AML-193 (cell line): Measurements from ENCODE around the gene ACSM6.
A peak's percentile ranks its signal among the peaks of the same experiment; 100 is the strongest.

Experiments used
- DNase-seq, 2 experiments: peaks; one replicate each; lab custom pipeline; 2025; lab: John Stamatoyannopoulos, UW

ACSM6 gene

DNA sequence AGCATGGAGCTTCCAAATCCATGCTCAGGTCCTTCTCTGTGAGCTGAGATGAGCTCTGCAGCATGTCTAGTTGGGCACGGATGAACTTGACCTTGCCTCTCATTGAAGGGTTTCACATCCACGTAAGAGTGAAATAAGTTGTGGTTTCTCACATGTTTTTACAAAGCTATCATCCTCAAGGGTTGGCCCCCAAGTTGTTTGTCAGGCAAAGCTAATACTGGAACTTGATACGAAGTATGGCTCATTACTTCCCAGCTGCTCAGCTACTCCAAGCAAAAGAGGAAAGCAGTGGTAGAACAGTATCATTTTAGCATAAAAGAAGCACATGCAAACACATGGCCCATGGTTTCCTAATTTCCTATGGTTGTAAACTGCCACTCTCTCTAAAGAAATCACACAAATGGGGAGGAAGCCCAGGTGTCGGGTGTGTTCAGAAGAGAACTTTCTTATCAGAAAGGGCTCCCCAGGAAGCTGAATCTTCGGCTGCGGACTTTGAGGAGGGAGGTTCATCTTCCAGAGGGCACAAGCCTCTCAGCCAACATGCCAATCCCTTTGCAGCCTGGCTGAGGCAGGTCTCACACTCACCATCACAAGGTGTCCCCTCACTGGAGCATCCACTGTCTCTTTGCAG is 51.5 kb downstream of the ACSM6 start:
- DNase-seq, result no peak

DNA sequence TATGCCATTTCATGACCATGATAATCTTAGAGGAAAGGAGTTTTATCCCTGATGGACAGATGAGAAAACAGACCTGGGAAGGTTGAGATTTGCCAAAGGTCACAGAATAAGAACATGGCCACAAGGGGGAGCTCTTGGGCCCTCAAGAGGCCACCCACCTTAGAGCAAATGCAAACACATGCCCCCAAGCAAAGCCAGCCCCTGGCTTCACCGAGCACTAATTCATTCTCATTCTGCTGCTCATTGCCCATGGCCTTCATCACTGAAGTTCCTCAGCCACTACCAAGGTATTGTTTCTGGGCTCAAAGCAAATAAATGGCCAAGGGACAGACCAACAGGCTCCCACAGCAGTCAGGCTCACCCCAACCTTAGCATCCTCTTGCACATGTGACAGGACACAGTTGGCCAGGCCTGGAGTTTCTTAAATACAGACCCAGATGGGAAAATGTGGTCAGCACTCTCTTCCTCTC is 52.6 kb downstream of the ACSM6 start:
- peak; percentile 27 to 28 for DNase-seq

DNA sequence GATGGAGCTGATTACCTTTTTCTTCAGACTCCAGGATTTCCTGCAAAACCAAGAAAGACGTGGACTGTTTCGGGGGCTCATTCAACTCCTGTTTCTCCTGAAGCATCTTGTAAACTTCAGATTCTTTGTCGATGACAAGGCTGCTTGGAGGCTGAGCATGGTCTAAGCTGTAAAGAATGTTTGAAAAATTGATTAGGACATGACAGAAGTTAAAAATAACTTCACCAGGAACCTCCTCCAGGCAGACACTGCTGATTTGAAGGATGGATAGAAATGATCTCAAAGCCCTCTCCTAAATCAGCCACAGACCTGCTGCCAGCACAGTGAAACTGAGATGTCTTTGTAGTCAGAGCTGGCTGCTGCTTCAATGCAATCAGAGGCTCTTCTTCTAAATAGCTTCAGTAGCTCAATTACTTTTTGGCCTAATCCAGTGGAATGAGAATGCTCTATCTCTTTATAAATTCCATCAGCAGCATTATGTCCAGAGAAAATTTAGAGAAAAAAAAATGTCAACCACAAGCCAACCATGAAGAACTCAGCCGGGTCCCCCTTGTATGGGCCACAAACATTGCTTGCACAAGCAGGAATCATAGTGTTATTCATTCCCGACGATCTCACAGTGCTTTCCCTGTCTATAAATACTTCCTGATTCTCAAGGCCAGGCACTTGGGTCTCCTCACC is 53.3 kb downstream of the ACSM6 start:
- no peak for DNase-seq

DNA sequence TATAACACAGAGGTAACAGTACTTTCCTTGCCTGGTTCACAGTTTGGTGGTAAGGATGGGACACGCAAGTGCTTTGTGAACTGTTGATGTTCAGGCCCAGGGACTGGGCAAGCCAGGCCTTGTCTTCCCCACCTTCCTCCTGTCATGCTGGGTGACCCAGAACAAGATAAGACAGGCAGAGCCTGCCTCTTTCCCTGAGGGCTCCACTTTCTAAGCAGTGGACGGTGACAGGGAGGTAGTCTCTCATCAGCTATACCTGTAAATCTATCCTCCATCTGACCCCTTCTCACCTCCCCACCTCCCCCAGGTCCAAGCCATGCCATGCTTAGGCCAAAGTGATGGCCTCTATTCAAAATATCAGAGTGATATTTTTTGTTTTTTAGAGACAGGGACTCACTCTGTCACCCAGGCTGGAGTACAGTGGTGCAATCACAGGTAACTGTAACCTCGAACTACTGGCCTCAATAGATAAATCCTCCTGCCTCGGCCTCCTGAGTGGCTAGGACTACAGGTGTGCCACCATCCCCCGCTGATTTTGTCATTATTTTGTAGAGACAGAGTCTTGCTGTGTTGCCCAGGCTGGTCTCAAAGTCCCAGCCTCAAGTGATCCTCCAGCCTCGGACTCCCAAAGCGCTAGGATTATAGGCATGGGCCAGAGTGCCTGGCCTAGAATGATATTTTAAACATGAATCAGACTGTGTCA is 54.0 kb downstream of the ACSM6 start:
- DNase-seq, result no peak

DNA sequence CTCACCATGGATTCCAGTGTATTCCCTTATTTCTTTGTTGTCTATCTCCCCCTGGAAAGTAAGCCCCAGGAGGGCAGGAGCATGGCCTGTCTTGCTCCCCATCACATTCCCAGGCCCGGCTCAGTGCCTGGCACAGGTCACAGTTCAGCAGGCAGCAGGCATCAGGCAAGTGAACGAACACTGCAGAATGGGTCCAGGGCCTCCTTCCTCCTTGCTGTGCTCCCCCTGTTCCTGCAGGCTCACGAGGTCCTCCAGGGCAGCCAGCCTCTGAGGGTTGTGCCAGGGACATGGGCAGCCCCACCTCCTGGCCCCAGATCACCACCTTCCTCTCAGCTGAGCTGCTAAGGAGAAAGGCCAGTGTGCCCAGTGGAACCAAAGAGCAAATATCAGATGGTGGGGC is 55.0 kb downstream of the ACSM6 start:
- DNase-seq, result no peak

DNA sequence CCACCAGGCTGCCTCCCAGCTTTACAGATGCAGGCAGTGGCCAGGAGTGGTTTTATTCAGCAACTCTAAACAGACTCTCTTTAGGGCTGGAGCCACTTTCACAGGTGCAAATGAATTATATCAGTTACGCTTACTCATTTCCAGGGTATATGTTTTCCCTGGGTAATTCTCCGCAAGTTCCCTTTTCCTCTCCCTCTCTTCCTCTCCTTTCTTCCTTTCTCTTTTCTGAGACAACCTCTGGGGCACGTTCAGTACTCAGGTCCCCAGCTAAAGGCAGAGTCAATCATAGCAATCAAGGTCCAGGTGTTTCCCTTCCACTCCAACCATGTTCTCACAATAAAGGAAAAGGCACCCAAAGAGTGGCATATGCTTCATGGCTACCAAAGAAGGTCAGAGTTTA is 55.4 kb downstream of the ACSM6 start:
- no peak for DNase-seq

DNA sequence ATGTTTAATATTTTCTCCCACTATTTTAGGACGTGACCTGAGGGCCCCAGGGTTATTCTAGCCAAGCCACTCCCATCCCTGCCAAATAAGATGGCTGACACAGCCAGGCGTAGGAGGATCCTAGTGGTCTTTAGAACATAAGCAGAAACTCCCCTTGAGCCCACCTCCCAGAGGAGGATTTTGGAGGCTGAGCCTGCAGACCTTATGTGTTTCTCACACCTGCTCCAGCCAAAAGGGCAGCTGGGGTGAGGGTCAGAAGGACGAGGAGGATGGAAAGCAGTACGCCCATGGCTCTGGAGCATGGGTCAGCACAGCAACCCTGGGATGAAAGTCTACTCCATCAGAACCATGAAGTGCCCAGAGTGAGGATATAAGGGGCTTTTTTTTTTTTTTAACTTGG is 56.8 kb downstream of the ACSM6 start:
- no peak for DNase-seq

DNA sequence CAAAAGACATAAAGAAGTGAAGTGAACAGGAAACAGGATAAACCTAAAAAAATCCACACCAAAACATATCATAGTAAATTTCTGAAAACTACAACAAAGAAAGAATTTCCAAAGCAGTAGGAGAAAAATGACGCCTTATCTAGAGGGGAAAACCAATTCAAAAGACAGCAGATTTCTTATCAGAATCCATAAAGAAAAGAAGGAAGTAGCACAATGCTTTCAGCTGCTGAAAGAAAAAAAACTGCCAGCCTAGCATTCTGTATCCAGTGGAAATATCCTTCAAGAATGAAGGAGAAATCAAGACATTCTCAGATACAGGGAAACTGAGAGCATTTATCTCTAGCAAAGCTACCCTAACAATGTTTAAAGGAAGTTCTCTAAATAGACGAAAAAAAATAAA is 59.0 kb downstream of the ACSM6 start:
- DNase-seq, result no peak

DNA sequence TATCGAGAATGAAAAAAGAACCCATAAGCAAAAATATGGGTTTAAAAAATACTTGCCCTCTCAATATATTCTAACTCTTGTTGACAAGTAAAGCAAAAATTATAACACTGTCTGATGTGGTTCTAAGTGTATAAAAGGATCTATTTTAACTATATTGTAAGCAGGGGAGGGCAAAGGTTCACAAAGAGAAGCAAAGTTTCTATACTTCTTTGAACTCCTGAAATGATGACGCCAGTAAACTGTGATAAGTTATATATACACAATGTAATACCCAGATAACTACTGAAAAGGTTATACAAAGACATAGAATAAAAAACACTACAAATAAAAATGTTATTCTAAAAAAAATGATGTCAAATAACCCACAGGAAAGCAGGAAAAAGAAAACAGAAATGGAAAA is 59.6 kb downstream of the ACSM6 start:
- no peak for DNase-seq

DNA sequence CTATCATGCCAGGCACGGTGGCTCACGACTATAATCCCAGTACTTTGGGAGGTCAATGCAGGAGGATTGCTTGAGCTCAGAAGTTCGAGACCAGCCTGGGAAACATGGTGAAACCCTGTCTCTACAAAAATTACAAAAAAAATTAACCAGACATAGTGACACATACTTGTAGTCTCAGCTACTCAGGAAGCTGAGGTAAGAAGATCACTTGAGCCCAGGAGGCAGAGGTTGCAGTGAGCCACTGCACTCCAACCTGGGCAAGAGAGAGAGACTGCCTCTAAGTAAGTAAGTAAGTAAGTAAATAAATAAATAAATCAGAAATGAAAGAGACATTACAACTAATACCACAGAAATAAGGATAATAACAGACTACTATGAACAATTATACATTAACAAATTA is 60.6 kb downstream of the ACSM6 start:
- DNase-seq, result no peak

DNA sequence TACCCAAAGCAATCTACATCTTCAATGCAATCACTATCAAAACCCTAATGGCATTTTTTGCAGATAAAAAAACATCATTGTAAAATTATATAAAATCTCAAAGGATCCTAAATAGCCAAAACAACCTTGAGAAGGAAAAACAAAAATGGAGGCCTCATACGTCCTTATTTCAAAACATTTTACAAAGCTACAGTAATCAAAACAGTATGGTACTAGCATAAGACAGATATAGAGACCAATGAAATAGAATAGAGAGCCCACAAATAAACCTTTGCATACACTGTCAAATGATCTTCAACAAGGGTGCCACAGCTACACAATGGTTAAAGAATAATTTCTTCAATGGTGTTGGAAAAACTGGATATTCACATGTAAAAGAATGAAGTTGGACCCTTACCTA is 62.2 kb downstream of the ACSM6 start:
- no peak for DNase-seq

DNA sequence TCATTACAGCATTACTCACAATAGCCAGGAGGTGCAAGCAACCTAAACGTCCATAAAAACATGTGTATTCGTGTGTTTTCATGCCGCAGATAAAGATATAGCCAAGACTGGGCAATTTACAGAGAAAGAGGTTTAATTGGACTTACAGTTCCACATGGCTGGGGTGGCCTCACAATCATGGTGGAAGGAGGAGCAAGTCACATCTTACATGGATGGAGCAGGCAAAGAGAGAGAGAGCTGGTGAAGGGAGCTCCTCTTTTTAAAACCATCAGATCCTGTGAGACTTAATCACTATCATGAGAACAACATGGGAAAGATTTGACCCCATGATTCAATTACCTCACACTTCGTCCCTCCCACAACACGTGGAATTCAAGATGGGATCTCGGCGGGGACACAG is 63.8 kb downstream of the ACSM6 start:
- no peak for DNase-seq

DNA sequence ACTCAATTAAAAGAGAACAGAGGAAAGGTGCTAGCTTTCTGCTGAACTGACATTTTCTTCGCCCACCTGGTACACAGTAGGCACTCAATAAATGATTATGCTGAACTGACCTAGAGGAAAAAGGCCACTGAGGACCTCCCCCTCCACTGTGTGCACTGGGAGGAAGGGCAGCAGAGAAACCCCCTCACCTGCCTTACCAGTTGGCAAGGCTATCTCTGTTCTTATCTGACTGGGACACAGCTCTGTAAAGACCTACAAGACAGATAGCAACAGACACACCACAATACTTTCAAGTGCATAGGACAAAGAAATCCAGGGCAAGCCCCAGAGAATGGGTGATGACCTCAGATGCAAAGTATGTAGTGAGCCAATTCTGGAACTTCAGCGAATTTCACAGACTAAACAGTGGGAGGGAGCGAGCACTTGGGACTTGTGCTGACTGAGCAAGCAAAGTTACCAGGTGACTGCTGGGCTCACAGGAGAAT is 66.4 kb downstream of the ACSM6 start:
- no peak for DNase-seq

DNA sequence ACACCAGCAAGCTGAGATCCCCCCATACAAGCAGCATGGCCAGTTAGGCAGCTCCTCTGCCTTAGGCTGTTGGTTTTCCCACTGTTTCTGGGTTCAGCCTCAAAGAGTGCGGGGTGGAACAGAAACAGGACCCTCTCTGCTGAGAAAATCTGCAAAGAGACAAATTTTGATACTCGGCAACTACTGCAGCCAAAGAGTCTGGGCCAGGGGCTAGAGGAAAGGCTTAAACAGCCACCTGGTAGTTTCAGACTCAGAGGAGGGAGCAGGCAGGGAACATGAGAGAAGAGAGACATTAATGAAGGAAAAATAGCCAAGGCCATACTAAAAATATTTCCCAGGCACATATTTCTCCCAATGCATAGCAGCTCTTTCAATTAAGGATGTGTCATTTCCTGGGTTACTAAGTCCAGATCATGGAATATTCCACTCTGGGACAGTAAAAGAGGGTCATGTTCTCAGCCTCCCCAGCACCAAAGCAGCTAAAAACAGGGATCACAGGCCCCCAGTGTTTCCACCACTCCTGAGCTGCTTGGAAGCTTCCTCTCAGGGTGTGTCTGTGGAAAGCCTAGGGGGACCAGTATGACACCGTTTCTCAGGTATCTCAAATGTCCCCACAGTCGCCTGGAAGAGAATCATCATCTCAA is 67.0 kb downstream of the ACSM6 start:
- no peak for DNase-seq

DNA sequence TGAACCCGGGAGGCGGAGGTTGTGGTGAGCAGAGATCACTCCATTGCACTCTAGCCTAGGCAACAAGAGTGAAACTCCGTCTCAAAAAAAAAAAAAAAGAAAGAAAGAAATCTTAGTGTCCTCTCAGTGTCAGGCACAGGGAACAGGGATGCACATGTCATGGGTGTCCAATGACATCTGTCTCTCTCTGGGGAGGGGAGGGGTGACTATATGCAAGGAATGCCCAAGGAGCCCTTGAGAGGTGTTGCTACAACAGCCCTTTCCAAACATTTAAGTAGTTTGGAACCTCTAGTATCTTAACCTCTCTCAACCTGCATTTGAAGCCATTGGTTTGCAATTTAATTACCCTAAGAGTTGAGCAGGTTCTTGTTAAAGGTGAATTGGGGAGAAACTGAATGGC is 67.9 kb downstream of the ACSM6 start:
- DNase-seq, result no peak

DNA sequence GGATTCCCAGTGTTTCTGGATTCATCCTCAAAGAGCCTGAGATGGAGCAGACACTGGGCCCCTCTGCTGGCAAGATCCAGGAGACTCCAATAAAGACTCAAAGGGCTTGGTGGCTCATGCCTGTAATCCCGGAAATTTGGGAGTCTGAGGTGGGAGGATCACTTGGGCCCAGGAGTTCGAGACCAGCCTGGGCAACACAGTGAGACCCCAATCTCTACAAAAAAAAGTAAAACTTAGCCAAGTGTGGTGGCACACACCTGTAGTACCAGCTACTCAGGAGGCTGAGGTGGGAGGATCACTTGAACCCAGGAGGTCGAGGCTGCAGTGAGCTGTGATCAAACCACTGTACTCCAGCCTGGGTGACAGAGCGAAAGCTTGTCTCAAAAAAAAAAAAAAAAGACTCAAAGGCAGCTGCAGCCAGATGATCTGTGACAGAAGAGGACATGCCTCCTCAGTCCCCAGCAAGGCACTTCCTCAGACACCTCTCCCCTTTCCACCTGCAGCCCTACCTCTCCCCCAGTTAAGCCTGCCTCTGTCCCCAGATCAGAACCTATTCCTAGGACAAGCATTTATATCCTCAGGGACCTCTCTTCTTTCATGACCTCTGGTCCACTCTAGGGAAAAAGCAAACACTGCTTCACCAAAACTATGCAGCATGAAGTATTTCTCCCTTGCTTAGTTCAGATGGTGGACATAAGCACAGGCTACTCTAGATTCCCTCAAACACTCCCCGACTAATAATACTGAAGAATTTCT is 68.9 kb downstream of the ACSM6 start:
- no peak for DNase-seq

DNA sequence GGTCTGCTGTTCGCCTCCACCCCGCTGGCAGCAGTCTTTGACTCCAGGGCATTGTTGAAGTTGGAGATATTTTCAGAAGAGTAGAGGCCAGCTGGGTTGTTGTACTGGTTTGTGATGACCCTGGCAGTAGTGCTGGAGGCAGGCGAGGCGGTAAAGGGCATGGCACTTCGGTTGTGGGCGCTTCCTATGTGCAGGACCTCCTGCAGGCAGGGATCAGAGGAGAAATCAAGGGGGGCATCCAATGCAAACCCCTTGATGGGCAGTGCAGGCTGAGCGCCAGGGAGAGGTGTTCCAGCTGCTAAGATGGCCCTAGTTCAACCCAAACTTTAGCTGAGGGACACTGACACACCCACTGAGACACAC is 69.8 kb downstream of the ACSM6 start:
- DNase-seq, result no peak

DNA sequence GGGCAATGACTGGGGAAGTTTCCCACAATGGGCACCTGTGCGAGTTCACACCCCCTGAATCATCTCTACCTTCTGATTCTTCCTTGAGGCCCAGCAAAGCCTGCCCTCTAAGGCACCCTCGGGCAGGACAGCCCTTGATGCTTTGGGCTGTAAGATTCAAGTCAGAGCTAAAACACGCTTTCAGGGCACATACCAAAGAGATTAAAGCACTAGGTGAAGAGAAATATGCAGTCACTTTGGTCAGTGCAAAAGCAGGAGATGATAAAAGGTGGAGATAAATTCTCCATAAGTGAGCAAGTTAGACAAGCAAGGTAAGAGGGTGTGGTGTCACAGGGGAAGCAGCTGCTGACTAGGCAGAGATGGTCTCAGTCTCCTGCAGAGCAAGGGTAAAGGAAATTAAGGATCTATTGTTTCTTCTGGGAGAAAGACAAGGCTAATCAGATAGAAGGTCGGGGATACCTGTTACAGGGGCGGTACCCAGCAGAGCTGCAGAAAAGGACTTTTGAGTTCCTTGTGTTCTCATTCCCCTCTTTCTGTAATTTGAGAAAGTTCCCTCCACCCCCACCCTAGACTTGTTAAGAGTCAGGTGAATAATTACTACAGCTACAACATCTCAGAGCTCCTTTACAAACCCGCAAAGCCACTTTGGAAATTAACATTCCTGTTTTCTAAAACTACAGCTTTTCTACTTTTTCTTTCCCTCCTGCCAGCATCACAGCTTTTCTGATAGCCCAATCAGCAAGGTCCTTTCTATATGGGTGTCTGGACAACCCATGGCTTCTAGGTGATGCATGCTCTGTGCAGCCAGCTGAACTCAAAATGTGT is 70.4 kb downstream of the ACSM6 start:
- DNase-seq, result no peak

DNA sequence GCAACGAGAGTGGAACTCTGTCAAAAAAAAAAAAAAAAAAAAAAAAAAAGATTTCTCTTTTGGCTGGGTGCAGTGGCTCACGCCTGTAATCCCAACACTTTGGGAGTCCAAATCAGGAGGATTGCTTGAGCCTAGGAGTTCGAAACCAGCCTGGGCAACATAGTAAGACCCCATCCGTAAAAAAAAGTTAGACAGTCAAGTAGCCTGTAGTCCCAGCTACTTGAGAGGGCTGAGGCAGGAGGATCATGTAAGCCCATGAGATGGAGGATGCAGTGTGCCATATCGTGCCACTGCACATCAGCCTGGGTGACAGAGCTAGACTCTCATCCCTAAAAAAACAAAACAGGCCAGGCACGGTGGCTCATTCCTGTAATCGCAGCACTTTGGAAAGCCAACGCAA is 71.5 kb downstream of the ACSM6 start:
- no peak for DNase-seq

DNA sequence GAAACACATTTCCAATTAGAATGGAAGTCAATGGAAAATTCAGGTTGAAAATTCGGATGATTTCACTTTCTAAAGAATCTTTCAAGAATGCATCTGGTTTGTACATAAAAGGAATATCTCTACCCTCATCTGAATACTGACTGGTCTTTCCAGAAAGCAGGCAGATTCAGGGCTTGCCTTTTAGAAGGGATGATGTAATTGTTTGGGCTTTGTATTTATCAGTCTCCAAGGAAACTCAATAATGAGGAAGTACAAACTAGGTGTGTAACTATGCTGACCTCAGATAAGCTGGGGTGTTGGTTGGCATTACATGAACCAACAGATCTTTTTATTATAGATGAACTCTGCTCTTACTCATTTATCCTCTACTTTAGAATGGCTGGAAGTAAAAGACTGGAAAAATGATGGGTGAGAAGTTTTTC is 72.6 kb downstream of the ACSM6 start:
- DNase-seq, result peak; percentile 16 to 38

DNA sequence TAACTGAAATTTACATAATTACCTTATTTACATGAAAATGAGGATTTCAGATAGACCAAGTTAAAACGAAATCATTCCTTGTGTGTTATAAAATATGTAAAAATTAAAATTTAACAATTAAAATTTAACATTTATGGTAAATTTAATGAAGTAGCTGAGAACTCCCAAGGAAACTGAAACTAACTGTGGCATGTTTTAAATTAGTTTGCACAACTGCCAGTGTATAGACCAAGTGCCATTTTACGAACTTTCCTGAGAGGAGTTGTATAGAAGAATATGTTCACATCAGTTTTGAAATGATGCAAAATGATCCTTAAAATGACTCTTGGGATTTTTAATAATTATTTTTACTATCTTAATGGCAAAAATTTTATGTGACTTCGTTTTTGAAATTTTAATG is 73.2 kb downstream of the ACSM6 start:
- no peak for DNase-seq
